OCI-LY1 (cell line): ENCODE results near the gene FUT4.

Source experiments
- EZH2 ChIP-seq: fragments of 200-600 bp; sonication (generic), shearing (Covaris generic); IDR thresholded peaks from 2 replicates; pipeline ENCODE4 v1.8.0; 2017; ENCODE audit warnings: borderline replicate concordance, mixed run types, mild to moderate bottlenecking, antibody characterized with exemption, low read length, moderate library complexity, mixed read lengths
- TF ChIP-seq, protein P1 (sequence below): fragments of 200-600 bp; sonication (generic), shearing (Covaris generic); IDR thresholded peaks from 2 replicates; pipeline ENCODE4 v1.5.1; 2017; ENCODE audit warnings: mild to moderate bottlenecking, antibody characterized with exemption, low read length, moderate library complexity, mixed read lengths

DNA sequence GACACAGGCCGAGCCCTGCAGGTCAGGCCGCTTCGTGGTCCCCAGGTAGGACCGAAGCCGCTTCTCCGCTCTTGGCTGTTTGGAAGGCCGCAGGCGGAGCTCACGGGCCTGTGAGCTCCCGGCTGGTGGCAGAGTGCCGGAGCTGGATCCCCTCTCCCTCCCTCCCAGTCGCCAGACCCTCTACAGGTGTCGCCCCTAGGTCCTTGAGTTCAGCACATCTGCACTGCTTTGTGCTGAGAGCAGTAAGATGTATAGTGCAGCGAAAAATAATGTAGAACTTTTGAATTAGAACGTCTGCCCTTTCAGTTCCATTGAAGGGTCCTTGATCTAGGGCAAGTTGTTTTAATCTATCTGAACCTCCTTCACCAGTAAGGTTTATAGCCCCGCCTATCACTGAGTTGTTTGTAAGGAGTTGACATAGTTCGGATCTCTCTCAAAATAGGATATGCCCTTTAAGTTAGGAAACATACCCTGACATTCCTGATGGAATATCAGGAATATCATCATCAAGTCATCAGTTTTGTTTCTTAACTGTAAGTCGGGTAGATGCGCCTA lies 49.5 kb upstream of the FUT4 start:
- TF ChIP-seq, protein P1, sequence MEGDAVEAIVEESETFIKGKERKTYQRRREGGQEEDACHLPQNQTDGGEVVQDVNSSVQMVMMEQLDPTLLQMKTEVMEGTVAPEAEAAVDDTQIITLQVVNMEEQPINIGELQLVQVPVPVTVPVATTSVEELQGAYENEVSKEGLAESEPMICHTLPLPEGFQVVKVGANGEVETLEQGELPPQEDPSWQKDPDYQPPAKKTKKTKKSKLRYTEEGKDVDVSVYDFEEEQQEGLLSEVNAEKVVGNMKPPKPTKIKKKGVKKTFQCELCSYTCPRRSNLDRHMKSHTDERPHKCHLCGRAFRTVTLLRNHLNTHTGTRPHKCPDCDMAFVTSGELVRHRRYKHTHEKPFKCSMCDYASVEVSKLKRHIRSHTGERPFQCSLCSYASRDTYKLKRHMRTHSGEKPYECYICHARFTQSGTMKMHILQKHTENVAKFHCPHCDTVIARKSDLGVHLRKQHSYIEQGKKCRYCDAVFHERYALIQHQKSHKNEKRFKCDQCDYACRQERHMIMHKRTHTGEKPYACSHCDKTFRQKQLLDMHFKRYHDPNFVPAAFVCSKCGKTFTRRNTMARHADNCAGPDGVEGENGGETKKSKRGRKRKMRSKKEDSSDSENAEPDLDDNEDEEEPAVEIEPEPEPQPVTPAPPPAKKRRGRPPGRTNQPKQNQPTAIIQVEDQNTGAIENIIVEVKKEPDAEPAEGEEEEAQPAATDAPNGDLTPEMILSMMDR = no peak
- TF ChIP-seq EZH2 = no peak
